ENCODE measurements around the gene ERC2.

The ERC2 gene

GRCh38 chr3:56428667-56429066 lies 39.6 kb downstream of the ERC2 start:
- H3K9me3 ChIP-seq (ENCODE audit: control insufficient read depth, insufficient read depth, low read length) = no peaks in the 10 kb centered on the region
- no peak overlapping the region for H3K27ac ChIP-seq (ENCODE audit: low read depth, low read length)
- no peak overlapping the region for H3K4me3 ChIP-seq (ENCODE audit: low read depth, low read length)
- H3K36me3 ChIP-seq (ENCODE audit: control insufficient read depth, insufficient read depth, low read length) = peaks cover 17% of the 10 kb centered on the region; the same call in 1 of the 2 replicates
- no peak overlapping the region for H3K9ac ChIP-seq (ENCODE audit: low read depth, low read length)
- H3K4me1 ChIP-seq (ENCODE audit: control insufficient read depth, insufficient read depth, low read length) = no peaks in the 10 kb centered on the region
- H3K27me3 ChIP-seq (ENCODE audit: control insufficient read depth, insufficient read depth, low read length) = no peaks in the 10 kb centered on the region

DNA sequence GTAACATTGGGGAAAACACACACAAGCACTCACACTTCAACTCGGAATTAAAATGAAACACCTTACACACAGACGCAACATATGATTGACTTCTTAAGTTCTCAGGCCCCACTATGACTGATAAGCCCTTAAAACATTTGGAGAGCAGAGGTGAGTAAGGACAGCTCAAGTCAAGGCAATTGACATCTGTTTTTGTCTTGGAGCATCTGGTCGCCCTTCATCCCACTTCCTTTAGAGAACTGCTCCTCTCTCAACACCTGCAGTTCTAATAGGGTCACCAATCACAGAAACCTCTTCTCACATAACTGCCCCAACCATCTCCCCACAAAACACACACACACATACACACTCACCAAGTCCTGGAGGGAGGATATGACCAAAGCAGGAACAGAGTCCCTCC lies 43.4 kb downstream of the ERC2 start:
- H3K27me3 ChIP-seq (ENCODE audit: control insufficient read depth, insufficient read depth, low read length) = no peaks in the 10 kb centered on the region
- H3K4me1 ChIP-seq (ENCODE audit: control insufficient read depth, insufficient read depth, low read length) = peaks cover 8% of the 10 kb centered on the region; the same call in 1 of the 2 replicates

GRCh38 chr3:56424336-56424735 lies 43.9 kb downstream of the ERC2 start:
- Histone ChIP-seq H3K36me3 (ENCODE audit: control insufficient read depth, insufficient read depth, low read length) (0 out of 2 replicates have a peak, but pooled peaks cover 8% of the 10 kb centered on the region), H3K9me3 (ENCODE audit: control insufficient read depth, insufficient read depth, low read length) (no peaks in the 10 kb centered on the region), H3K27ac (ENCODE audit: low read depth, low read length) (no peak overlapping the region), H3K27me3 (ENCODE audit: control insufficient read depth, insufficient read depth, low read length) (no peaks in the 10 kb centered on the region), H3K9ac (ENCODE audit: low read depth, low read length) (no peak overlapping the region), H3K4me3 (ENCODE audit: low read depth, low read length) (no peak overlapping the region), H3K4me1 (ENCODE audit: control insufficient read depth, insufficient read depth, low read length) (peaks cover 8% of the 10 kb centered on the region; the same call in 1 of the 2 replicates)

More for the DNA sequence above, 43.4 kb downstream of the ERC2 start:
- H3K9ac ChIP-seq (ENCODE audit: low read depth, low read length) = no peak overlapping the region
- H3K36me3 ChIP-seq (ENCODE audit: control insufficient read depth, insufficient read depth, low read length) = 0 out of 2 replicates have a peak, but pooled peaks cover 10% of the 10 kb centered on the region
- H3K27ac ChIP-seq (ENCODE audit: low read depth, low read length) = no peak overlapping the region
- H3K9me3 ChIP-seq (ENCODE audit: control insufficient read depth, insufficient read depth, low read length) = no peaks in the 10 kb centered on the region
- no peak overlapping the region for H3K4me3 ChIP-seq (ENCODE audit: low read depth, low read length)

DNA sequence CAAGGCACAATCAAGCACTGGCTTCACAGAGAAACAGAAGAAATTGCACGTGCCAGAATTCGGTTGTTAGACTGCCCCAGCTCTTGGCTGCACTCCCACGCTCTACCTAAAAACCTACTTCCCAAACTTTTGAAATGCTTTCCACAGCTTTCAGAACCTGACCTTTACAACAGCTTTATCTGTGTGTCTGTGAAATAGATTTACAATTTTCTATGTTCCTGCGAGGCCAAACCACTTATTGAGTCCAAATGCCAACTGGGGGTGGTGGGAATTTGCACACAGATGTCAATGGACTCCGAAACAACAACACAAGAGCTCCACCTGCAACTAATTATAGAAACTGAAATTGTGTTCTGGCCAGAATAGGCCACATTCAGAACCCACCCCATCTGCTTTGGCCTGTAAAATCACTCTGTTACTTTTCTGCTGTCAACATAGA lies 44.6 kb downstream of the ERC2 start:
- H3K4me3 ChIP-seq (ENCODE audit: low read depth, low read length) = no peak overlapping the region
- H3K36me3 ChIP-seq (ENCODE audit: control insufficient read depth, insufficient read depth, low read length) = 0 out of 2 replicates have a peak, but pooled peaks cover 7% of the 10 kb centered on the region
- H3K4me1 ChIP-seq (ENCODE audit: control insufficient read depth, insufficient read depth, low read length) = peaks cover 8% of the 10 kb centered on the region; the same call in 1 of the 2 replicates
- no peak overlapping the region for H3K27ac ChIP-seq (ENCODE audit: low read depth, low read length)
- H3K9me3 ChIP-seq (ENCODE audit: control insufficient read depth, insufficient read depth, low read length) = no peaks in the 10 kb centered on the region
- H3K27me3 ChIP-seq (ENCODE audit: control insufficient read depth, insufficient read depth, low read length) = no peaks in the 10 kb centered on the region
- no peak overlapping the region; the same call in 1 of the 2 replicates for H3K9ac ChIP-seq (ENCODE audit: low read depth, low read length)

- H3K9me3 ChIP-seq (ENCODE audit: control insufficient read depth, insufficient read depth, low read length) = no peaks in the 10 kb centered on the region
- no peaks in the 10 kb centered on the region for H3K36me3 ChIP-seq (ENCODE audit: control insufficient read depth, insufficient read depth, low read length)
- no peak overlapping the region for H3K9ac ChIP-seq (ENCODE audit: low read depth, low read length)
- H3K4me3 ChIP-seq (ENCODE audit: low read depth, low read length) = no peak overlapping the region
- peaks cover 8% of the 10 kb centered on the region; the same call in 1 of the 2 replicates for H3K4me1 ChIP-seq (ENCODE audit: control insufficient read depth, insufficient read depth, low read length)
- no peaks in the 10 kb centered on the region for H3K27me3 ChIP-seq (ENCODE audit: control insufficient read depth, insufficient read depth, low read length)
- H3K27ac ChIP-seq (ENCODE audit: low read depth, low read length) = no peak overlapping the region
Measured at GRCh38 chr3:56422316-56422715, 46.0 kb downstream of the ERC2 start.

DNA sequence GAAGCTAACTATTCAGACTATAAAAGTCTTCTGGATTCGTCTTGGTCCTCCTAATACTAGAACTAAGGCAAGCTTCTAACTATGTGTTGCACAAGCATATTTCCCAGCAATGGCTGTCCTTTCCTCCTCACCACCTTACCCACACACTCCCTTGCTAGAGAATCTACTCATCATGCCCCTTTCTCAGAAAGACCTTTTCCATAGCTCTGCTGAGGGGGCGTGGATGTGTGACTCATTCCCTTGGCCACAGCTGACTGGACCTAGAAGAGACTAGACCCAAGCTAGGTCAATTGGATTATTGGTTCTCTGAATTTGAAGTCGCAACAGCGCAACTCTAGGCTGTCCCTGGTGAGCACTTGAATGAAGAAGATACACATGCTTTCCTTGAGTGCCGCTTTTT lies 47.1 kb downstream of the ERC2 start:
- Histone ChIP-seq H3K27ac (ENCODE audit: low read depth, low read length) (no peak overlapping the region), H3K9ac (ENCODE audit: low read depth, low read length) (no peak overlapping the region), H3K4me1 (ENCODE audit: control insufficient read depth, insufficient read depth, low read length) (peaks cover 8% of the 10 kb centered on the region; the same call in 1 of the 2 replicates), H3K4me3 (ENCODE audit: low read depth, low read length) (no peak overlapping the region), H3K27me3 (ENCODE audit: control insufficient read depth, insufficient read depth, low read length) (no peaks in the 10 kb centered on the region), H3K9me3 (ENCODE audit: control insufficient read depth, insufficient read depth, low read length) (no peaks in the 10 kb centered on the region), H3K36me3 (ENCODE audit: control insufficient read depth, insufficient read depth, low read length) (no peaks in the 10 kb centered on the region)

- H3K9me3 ChIP-seq (ENCODE audit: control insufficient read depth, insufficient read depth, low read length) = no peaks in the 10 kb centered on the region
- H3K27ac ChIP-seq (ENCODE audit: low read depth, low read length) = no peak overlapping the region
- H3K4me3 ChIP-seq (ENCODE audit: low read depth, low read length) = no peak overlapping the region
- no peaks in the 10 kb centered on the region for H3K27me3 ChIP-seq (ENCODE audit: control insufficient read depth, insufficient read depth, low read length)
- H3K4me1 ChIP-seq (ENCODE audit: control insufficient read depth, insufficient read depth, low read length) = peaks cover 7% of the 10 kb centered on the region; the same call in 1 of the 2 replicates
- no peak overlapping the region for H3K9ac ChIP-seq (ENCODE audit: low read depth, low read length)
- no peaks in the 10 kb centered on the region; the same call in 1 of the 2 replicates for H3K36me3 ChIP-seq (ENCODE audit: control insufficient read depth, insufficient read depth, low read length)
Measured at GRCh38 chr3:56415652-56416051, 52.6 kb downstream of the ERC2 start.

DNA sequence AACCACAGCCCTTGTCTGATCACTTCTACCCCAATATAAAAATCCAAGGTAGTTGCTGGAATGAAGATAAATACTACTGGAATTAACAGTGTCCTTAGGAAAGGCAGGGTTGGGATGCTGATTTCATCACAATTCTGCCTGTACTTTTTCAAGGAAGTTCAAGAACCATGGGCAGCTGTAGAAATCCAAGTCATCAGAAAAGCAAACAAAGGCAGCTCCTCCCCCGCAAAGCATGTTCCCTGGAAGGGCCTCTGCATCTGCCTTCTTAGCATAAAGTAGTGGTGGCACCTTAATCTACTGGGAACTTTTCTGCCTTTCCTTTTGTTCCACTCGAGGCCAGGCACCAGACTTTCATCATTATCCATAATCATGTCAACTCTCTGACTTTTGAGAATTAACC lies 54.4 kb downstream of the ERC2 start:
- Histone ChIP-seq H3K9me3 (ENCODE audit: control insufficient read depth, insufficient read depth, low read length) (no peaks in the 10 kb centered on the region), H3K4me3 (ENCODE audit: low read depth, low read length) (no peak overlapping the region), H3K36me3 (ENCODE audit: control insufficient read depth, insufficient read depth, low read length) (no peaks in the 10 kb centered on the region; the same call in 1 of the 2 replicates), H3K27ac (ENCODE audit: low read depth, low read length) (no peak overlapping the region), H3K27me3 (ENCODE audit: control insufficient read depth, insufficient read depth, low read length) (no peaks in the 10 kb centered on the region), H3K9ac (ENCODE audit: low read depth, low read length) (no peak overlapping the region), H3K4me1 (ENCODE audit: control insufficient read depth, insufficient read depth, low read length) (peaks cover 7% of the 10 kb centered on the region; the same call in 1 of the 2 replicates)

DNA sequence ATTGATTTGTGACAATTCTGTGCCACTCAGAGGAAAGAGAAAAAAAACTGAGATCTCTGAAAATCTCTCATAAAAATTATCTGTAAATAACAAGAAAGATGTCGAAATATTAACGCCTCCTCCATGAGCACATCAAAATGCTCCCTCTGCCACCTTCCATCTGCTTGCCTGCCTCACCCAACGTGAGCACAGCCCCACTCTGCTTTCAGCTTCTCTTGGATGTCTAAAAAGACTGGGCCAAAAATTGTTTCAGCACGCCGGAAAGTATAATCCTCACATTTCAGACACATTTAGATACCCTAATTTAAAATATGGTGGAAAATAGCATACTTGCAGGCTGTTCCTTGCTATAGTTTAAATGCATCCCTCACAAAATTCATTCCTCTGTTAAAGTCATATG lies 57.1 kb downstream of the ERC2 start:
- peaks cover 7% of the 10 kb centered on the region; the same call in 1 of the 2 replicates for H3K4me1 ChIP-seq (ENCODE audit: control insufficient read depth, insufficient read depth, low read length)
- no peaks in the 10 kb centered on the region for H3K27me3 ChIP-seq (ENCODE audit: control insufficient read depth, insufficient read depth, low read length)
- no peaks in the 10 kb centered on the region; the same call in 1 of the 2 replicates for H3K36me3 ChIP-seq (ENCODE audit: control insufficient read depth, insufficient read depth, low read length)
- no peak overlapping the region for H3K4me3 ChIP-seq (ENCODE audit: low read depth, low read length)
- H3K27ac ChIP-seq (ENCODE audit: low read depth, low read length) = no peak overlapping the region
- H3K9me3 ChIP-seq (ENCODE audit: control insufficient read depth, insufficient read depth, low read length) = no peaks in the 10 kb centered on the region
- H3K9ac ChIP-seq (ENCODE audit: low read depth, low read length) = no peak overlapping the region

DNA sequence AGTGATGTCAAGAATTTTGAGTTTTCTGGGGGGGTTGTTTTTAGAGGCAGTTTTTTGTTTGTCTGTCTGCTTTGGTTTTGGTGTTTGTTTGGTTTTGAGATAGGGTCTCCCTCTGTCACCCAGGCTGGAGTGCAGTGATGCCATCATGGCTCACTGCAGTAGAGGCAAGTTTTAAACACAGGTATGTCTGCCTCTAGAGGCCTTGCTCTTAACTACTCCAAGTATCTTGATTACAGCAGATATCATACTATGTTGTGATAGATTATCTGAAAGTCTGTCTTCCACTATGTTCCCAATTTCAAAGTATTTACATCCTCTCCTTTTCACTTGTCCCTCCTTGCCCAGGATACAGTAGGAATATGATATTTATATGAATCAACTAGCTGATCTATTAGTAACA lies 57.7 kb downstream of the ERC2 start:
- no peak overlapping the region for H3K27ac ChIP-seq (ENCODE audit: low read depth, low read length)
- H3K27me3 ChIP-seq (ENCODE audit: control insufficient read depth, insufficient read depth, low read length) = no peaks in the 10 kb centered on the region
- H3K4me3 ChIP-seq (ENCODE audit: low read depth, low read length) = no peak overlapping the region
- no peaks in the 10 kb centered on the region; the same call in 1 of the 2 replicates for H3K36me3 ChIP-seq (ENCODE audit: control insufficient read depth, insufficient read depth, low read length)
- peaks cover 7% of the 10 kb centered on the region; the same call in 1 of the 2 replicates for H3K4me1 ChIP-seq (ENCODE audit: control insufficient read depth, insufficient read depth, low read length)
- H3K9ac ChIP-seq (ENCODE audit: low read depth, low read length) = no peak overlapping the region
- H3K9me3 ChIP-seq (ENCODE audit: control insufficient read depth, insufficient read depth, low read length) = no peaks in the 10 kb centered on the region

GRCh38 chr3:56409790-56410189 lies 58.5 kb downstream of the ERC2 start:
- Histone ChIP-seq H3K27me3 (ENCODE audit: control insufficient read depth, insufficient read depth, low read length) (no peaks in the 10 kb centered on the region), H3K4me3 (ENCODE audit: low read depth, low read length) (no peak overlapping the region), H3K4me1 (ENCODE audit: control insufficient read depth, insufficient read depth, low read length) (peaks cover 7% of the 10 kb centered on the region; the same call in 1 of the 2 replicates), H3K9me3 (ENCODE audit: control insufficient read depth, insufficient read depth, low read length) (no peaks in the 10 kb centered on the region), H3K9ac (ENCODE audit: low read depth, low read length) (no peak overlapping the region), H3K36me3 (ENCODE audit: control insufficient read depth, insufficient read depth, low read length) (no peaks in the 10 kb centered on the region; the same call in 1 of the 2 replicates), H3K27ac (ENCODE audit: low read depth, low read length) (no peak overlapping the region)

Measured in HUES48 (cell line).